Measurements from ENCODE around the gene NCSTN. TPM values are rescaled to one million over a fixed set of nuclear protein-coding genes. Genes with fewer than 3 reads are reported as not detected.
"Not testable (repeated sequence)": the region's sequence is repeated elsewhere in the genome, so short reads cannot be mapped to it uniquely, and the experiment has no call there.

NCSTN gene
- total RNA-seq, 1 experiment from 2014 or later = 93.7 TPM

DNA sequence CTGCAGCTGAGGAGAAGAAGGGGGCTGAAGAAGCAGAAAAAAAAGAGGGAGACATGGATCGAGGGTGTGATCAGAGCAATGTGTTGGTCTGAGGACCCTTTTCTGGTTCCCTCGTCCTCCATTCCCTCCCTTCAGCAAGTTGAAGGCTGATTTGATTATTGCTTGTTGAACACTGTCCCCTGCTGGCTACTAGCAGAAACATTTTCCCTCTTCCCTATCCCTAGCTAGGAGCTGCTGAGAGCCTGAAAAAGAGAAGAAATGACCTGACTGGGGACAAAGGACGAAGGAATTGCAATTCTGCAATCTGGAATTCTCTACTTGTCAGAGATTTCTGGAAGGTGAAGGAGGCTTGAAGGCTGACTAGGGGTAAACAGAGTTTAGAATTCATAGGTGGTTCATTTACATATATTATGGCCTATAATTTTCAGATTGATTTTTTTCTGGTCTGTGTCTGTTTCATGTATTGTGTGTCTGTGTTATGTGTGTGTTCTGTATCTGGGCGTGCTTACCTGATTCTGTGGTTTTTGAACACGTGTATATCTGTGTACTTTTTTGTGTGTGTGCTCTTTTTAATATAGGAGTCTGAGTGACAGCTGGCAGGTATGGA is 33.4 kb downstream of the NCSTN start:
- CTCF ChIA-PET = interaction anchor here (1.0 to 1.5 kb wide), 7 partner anchors 18 to 273 kb away, joined by 3 to 8 read pairs (median 4); no protein-coding TSS in a partner anchor
- Histone ChIP-seq H3K27me3 (ENCODE audit: control insufficient read depth, insufficient read depth, low read length) (no peaks in the 10 kb centered on the region), H3K9me3 (ENCODE audit: control insufficient read depth, insufficient read depth, low read depth, low read length) (no peaks in the 10 kb centered on the region), H3K27ac (ENCODE audit: low read length) (no peak overlapping the region), H3K36me3 (ENCODE audit: control insufficient read depth, insufficient read depth, low read length) (no peaks in the 10 kb centered on the region), H3K4me3 (ENCODE audit: low read depth in 2 of 2, low read length in 2 of 2) (no peak overlapping the region), H3K4me1 (ENCODE audit: control insufficient read depth, insufficient read depth, low read length) (no peaks in the 10 kb centered on the region)
- BruUV-seq (replicated peaks) = no TSS peak
- intact Hi-C loops (cut with micrococcal nuclease; ENCODE audit: unreplicated experiment) = loop anchor here (2.0 kb wide), 1 partner anchor 276 kb away; no protein-coding TSS in a partner anchor
- POLR2A ChIA-PET = no interaction called here
- no peak for TF ChIP-seq SIN3A (IDR thresholded peaks at IDR 0.05; ENCODE audit: borderline replicate concordance, insufficient read depth, low read depth, low read length)
- TF ChIP-seq, protein P1, sequence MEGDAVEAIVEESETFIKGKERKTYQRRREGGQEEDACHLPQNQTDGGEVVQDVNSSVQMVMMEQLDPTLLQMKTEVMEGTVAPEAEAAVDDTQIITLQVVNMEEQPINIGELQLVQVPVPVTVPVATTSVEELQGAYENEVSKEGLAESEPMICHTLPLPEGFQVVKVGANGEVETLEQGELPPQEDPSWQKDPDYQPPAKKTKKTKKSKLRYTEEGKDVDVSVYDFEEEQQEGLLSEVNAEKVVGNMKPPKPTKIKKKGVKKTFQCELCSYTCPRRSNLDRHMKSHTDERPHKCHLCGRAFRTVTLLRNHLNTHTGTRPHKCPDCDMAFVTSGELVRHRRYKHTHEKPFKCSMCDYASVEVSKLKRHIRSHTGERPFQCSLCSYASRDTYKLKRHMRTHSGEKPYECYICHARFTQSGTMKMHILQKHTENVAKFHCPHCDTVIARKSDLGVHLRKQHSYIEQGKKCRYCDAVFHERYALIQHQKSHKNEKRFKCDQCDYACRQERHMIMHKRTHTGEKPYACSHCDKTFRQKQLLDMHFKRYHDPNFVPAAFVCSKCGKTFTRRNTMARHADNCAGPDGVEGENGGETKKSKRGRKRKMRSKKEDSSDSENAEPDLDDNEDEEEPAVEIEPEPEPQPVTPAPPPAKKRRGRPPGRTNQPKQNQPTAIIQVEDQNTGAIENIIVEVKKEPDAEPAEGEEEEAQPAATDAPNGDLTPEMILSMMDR (IDR thresholded peaks at IDR 0.05) = peak; percentile 97
- DNase-seq (ENCODE audit: low read depth, low spot score) (peak; percentile 63), ATAC-seq (peak; percentile 87)
- in situ Hi-C loops (cut with HindIII; ENCODE audit: low pct_unique_long_range_greater_than_20kb, low sequenced_read_pairs) = no loop called here

DNA sequence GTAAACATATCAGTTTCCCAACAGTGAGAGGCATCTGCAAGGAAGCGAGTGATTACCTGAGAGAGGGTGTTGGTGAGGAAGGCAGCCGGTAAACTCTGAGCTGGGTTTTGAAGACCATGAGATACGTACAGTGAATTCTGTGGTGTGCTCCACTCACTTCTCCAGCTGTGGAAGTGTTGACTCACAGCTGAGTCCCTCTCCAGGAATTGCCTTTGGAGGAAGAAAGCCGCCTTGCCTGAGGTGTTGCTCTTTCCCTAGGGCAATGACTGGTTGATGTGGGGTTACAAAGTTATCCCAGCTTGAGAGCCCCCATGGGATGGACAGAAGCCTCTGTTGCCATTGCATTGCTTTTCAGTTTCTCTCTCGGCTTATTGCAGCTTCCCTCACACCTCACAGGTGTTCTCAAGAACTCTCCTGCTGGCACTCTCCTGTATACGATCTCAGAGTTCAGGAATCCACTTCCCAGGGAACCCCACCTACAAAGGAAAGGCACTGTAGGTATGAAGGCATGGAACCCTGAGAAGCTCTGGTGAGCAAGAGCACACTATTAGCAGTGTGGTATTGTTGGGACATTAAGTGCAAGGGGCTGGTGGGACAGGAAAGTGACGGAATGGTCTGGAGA is 34.5 kb downstream of the NCSTN start:
- in situ Hi-C loops (cut with HindIII; ENCODE audit: low pct_unique_long_range_greater_than_20kb, low sequenced_read_pairs) = no loop called here
- Histone ChIP-seq H3K27ac (ENCODE audit: low read length) (no peak overlapping the region), H3K4me3 (ENCODE audit: low read depth in 2 of 2, low read length in 2 of 2) (no peak overlapping the region), H3K9me3 (ENCODE audit: control insufficient read depth, insufficient read depth, low read depth, low read length) (no peaks in the 10 kb centered on the region), H3K27me3 (ENCODE audit: control insufficient read depth, insufficient read depth, low read length) (no peaks in the 10 kb centered on the region), H3K36me3 (ENCODE audit: control insufficient read depth, insufficient read depth, low read length) (no peaks in the 10 kb centered on the region), H3K4me1 (ENCODE audit: control insufficient read depth, insufficient read depth, low read length) (no peaks in the 10 kb centered on the region)
- no peak for ATAC-seq
- ChIA-PET CTCF (interaction anchor here (1.2 kb wide), 2 partner anchors 26 to 275 kb away, joined by 3 to 5 read pairs; no protein-coding TSS in a partner anchor), POLR2A (no interaction called here)
- TF ChIP-seq POLR2AphosphoS5 (IDR thresholded peaks at IDR 0.05; ENCODE audit: low read depth, low read length) = no peak
- TF ChIP-seq, protein P2, sequence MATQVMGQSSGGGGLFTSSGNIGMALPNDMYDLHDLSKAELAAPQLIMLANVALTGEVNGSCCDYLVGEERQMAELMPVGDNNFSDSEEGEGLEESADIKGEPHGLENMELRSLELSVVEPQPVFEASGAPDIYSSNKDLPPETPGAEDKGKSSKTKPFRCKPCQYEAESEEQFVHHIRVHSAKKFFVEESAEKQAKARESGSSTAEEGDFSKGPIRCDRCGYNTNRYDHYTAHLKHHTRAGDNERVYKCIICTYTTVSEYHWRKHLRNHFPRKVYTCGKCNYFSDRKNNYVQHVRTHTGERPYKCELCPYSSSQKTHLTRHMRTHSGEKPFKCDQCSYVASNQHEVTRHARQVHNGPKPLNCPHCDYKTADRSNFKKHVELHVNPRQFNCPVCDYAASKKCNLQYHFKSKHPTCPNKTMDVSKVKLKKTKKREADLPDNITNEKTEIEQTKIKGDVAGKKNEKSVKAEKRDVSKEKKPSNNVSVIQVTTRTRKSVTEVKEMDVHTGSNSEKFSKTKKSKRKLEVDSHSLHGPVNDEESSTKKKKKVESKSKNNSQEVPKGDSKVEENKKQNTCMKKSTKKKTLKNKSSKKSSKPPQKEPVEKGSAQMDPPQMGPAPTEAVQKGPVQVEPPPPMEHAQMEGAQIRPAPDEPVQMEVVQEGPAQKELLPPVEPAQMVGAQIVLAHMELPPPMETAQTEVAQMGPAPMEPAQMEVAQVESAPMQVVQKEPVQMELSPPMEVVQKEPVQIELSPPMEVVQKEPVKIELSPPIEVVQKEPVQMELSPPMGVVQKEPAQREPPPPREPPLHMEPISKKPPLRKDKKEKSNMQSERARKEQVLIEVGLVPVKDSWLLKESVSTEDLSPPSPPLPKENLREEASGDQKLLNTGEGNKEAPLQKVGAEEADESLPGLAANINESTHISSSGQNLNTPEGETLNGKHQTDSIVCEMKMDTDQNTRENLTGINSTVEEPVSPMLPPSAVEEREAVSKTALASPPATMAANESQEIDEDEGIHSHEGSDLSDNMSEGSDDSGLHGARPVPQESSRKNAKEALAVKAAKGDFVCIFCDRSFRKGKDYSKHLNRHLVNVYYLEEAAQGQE (IDR thresholded peaks at IDR 0.05; ENCODE audit: insufficient read depth in 1 of 2, low read depth in 2 of 2, low read length in 1 of 2) = no peak
- TF ChIP-seq SIN3A (IDR thresholded peaks at IDR 0.05; ENCODE audit: borderline replicate concordance, insufficient read depth, low read depth, low read length) = no peak
- TF ChIP-seq TCF7L2 (IDR thresholded peaks at IDR 0.05; ENCODE audit: low read depth, low read length) = no peak
- TF ChIP-seq, protein P1 (IDR thresholded peaks at IDR 0.05) = no peak
- DNase-seq (ENCODE audit: low read depth, low spot score) = no peak
- no TSS peak for BruUV-seq (replicated peaks)
- intact Hi-C loops (cut with micrococcal nuclease; ENCODE audit: unreplicated experiment) = loop anchor here (2.0 kb wide), 1 partner anchor 277 kb away; no protein-coding TSS in a partner anchor

DNA sequence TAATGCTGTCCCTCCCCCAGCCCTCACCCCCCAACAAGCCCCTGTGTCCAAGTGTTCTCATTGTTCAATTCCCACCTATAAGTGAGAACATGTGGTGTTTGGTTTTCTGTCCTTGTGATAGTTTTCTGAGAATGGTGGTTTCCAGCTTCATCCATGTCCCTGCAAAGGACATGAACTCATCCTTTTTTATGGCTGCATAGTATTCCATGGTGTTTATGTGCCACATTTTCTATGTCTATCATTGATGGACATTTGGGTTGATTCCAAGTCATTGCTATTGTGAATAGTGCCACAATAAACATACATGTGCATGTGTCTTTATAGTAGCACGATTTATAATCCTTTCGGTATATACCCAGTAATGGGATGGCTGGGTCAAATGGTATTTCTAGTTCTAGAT is 41.6 kb downstream of the NCSTN start:
- H3K36me3 ChIP-seq (ENCODE audit: control insufficient read depth, insufficient read depth, low read length); intact Hi-C loops (cut with micrococcal nuclease; ENCODE audit: unreplicated experiment); POLR2A ChIA-PET; H3K4me3 ChIP-seq (ENCODE audit: low read depth in 2 of 2, low read length in 2 of 2); DNase-seq (ENCODE audit: low read depth, low spot score); CTCF ChIA-PET; H3K27me3 ChIP-seq (ENCODE audit: control insufficient read depth, insufficient read depth, low read length); ATAC-seq; H3K27ac ChIP-seq (ENCODE audit: low read length); H3K4me1 ChIP-seq (ENCODE audit: control insufficient read depth, insufficient read depth, low read length); BruUV-seq (replicated peaks); in situ Hi-C loops (cut with HindIII; ENCODE audit: low pct_unique_long_range_greater_than_20kb, low sequenced_read_pairs); H3K9me3 ChIP-seq (ENCODE audit: control insufficient read depth, insufficient read depth, low read depth, low read length): not testable (repeated sequence)

DNA sequence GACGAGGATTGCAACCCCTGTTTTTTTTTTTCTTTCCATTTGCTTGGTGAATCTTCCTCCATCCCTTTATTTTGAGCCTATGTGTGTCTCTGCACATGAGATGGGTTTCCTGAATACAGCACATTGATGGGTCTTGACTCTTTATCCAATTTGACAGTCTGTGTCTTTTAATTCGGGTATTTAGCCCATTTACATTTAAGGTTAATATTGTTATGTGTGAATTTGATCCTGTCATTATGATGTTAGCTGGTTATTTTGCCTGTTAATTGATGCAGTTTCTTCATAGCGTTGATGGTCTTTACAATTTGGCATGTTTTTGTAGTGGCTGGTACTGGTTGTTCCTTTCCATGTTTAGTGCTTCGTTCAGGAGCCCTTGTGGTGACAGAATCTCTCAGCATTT is 45.2 kb downstream of the NCSTN start:
- CTCF ChIA-PET; H3K9me3 ChIP-seq (ENCODE audit: control insufficient read depth, insufficient read depth, low read depth, low read length); POLR2A ChIA-PET; H3K36me3 ChIP-seq (ENCODE audit: control insufficient read depth, insufficient read depth, low read length); H3K27me3 ChIP-seq (ENCODE audit: control insufficient read depth, insufficient read depth, low read length); ATAC-seq; intact Hi-C loops (cut with micrococcal nuclease; ENCODE audit: unreplicated experiment); H3K27ac ChIP-seq (ENCODE audit: low read length); DNase-seq (ENCODE audit: low read depth, low spot score); BruUV-seq (replicated peaks); H3K4me3 ChIP-seq (ENCODE audit: low read depth in 2 of 2, low read length in 2 of 2); in situ Hi-C loops (cut with HindIII; ENCODE audit: low pct_unique_long_range_greater_than_20kb, low sequenced_read_pairs); H3K4me1 ChIP-seq (ENCODE audit: control insufficient read depth, insufficient read depth, low read length): not testable (repeated sequence)

All from Panc1 (cell line).